Measurements from ENCODE around the gene RHOF.

Gene RHOF

DNA sequence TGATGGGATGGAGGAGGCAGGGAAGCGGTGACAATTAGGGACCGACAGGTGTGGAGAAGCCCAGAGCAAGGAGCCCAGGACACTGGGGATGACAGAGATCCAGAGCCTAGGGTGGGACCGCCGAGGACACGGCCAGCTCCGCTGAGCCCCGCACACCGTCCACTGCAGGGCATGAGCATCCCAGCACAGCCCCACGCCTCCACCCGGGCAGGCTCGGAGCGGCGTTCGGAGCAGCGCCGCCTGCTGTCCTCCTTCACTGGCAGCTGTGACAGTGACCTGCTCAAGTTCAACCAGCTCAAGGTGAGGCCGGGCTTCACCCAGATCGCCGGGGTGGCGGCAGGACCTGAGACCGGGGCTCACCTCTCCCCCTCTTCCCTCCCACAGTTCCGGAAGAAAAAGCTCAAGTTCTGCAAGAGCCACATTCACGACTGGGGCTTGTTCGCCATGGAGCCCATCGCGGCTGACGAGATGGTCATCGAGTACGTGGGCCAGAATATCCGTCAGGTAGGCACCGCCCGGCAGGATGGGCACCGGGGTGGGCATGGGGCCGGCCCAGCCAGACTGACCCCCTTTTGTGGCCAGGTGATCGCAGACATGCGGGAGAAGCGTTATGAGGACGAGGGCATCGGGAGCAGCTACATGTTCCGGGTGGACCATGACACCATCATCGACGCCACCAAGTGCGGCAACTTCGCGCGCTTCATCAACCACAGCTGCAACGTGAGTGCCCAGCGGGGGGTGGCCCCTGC, 34.0 kb upstream of the RHOF start:
- TF ChIP-seq, protein P1, sequence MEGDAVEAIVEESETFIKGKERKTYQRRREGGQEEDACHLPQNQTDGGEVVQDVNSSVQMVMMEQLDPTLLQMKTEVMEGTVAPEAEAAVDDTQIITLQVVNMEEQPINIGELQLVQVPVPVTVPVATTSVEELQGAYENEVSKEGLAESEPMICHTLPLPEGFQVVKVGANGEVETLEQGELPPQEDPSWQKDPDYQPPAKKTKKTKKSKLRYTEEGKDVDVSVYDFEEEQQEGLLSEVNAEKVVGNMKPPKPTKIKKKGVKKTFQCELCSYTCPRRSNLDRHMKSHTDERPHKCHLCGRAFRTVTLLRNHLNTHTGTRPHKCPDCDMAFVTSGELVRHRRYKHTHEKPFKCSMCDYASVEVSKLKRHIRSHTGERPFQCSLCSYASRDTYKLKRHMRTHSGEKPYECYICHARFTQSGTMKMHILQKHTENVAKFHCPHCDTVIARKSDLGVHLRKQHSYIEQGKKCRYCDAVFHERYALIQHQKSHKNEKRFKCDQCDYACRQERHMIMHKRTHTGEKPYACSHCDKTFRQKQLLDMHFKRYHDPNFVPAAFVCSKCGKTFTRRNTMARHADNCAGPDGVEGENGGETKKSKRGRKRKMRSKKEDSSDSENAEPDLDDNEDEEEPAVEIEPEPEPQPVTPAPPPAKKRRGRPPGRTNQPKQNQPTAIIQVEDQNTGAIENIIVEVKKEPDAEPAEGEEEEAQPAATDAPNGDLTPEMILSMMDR (conservative IDR thresholded peaks at IDR 0.05; ENCODE audit: low read depth), result no peak
- DNase-seq (ENCODE audit: low spot score), result no peak
- H3K27ac ChIP-seq, result no peak overlapping the region
- ChIA-PET CTCF (interaction anchor here (0.6 to 1.2 kb wide), 4 partner anchors 15 to 490 kb away, joined by 3 to 6 read pairs (median 4); partner anchors contain the start of gene RHOF), POLR2A (ENCODE audit: low non-redundant PET) (interaction anchor here (0.7 kb wide), 1 partner anchor 1525 kb away, joined by 3 read pairs; the partner anchor contains the start of gene SIRT4)

DNA sequence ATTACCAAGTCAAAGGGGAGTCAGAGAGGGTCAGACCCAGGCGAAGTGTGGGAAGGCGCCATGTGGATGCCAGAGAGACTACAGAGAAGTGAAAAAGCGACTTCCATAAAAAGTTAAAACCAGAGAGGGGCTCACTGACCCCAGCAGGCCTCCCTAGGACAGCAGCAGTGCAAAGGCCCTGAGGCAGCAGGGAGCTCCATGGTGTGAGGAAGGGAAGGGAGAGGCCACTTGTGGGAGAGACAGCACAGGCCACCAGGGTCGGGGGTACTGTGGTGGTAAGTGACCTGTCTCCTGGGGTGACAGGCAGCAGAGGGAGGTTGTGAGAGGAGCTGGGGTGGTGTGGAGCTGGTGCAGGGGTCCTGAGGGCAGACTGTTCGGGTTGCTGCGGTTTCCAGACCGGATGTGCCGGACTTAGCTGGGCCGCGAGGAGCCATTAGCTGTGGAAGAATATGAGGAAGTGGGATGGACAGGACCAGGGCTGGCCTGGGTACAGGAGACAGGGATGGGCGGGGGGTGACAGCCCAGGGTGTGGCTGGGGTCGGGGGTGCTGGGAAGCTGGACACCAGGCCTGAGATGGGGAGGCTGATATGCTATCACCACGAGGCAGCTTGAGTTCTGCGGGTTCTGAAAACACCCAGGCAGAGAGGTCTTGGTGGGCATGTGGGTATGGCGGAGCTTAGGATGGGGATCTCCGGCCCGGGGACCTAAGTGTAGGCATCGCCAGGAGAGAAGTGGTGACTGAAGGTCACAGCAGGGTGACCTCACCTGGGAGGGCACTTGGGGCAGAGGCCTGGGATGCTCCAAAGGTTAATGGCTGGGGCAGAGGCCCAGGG, 33.0 kb upstream of the RHOF start:
- TF ChIP-seq, protein P1 (conservative IDR thresholded peaks at IDR 0.05; ENCODE audit: low read depth), result no peak
- 0 out of 2 replicates have a peak overlapping the region, but pooled peaks have one; percentile 7 for H3K27ac ChIP-seq
- CTCF ChIA-PET, result interaction anchor here (0.6 to 0.9 kb wide), 4 partner anchors 22 to 489 kb away, joined by 3 to 6 read pairs (median 4); partner anchors contain the start of gene RHOF
- no peak for DNase-seq (ENCODE audit: low spot score)
- POLR2A ChIA-PET (ENCODE audit: low non-redundant PET), result no interaction called here

DNA sequence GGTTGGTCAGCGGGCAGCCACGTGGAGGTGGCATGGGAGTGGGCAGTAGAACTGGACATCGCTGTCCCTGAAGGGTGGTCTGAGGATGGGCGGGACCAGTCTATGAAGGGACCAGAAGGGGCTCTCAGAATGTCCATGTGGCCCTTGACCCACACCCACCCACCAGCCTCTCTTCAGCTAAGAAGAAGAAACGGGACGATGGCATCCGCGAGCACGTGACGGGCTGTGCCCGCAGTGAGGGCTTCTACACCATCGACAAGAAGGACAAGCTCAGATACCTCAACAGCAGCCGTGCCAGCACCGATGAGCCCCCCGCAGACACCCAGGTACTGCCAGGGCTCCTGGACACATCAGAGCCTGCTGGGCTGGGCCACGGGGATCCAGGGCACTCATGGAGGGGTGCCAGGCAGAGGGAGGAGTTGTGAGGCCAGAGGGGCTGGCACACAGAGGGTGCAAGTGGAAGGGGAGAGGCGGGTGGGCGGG, 31.6 kb upstream of the RHOF start:
- no peak for DNase-seq (ENCODE audit: low spot score)
- H3K27ac ChIP-seq, result no peak overlapping the region; the same call in 1 of the 2 replicates
- ChIA-PET CTCF (interaction anchor here (2.6 kb wide), 1 partner anchor 13 kb away, joined by 13 read pairs; no protein-coding TSS in a partner anchor), POLR2A (ENCODE audit: low non-redundant PET) (no interaction called here)
- TF ChIP-seq, protein P1 (conservative IDR thresholded peaks at IDR 0.05; ENCODE audit: low read depth), result no peak

DNA sequence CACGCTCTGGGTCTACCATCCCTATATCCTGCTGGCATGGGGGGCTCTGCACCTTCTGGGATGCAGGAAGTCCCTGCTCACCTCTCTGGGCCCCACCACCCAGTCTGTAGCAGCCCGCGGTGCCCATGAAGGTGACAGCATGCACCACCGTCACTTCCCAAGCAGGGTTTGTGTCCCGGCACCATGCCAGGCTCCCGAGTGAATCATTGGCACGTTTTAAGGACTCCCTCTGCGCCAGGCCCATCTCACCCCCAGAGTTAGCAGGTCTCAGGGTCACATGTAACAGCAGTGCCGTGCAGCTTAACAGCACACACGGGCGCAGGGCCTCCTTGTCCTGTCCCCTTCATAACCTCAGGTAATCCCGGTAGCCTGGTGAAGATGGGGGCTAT, 30.2 kb upstream of the RHOF start:
- H3K27ac ChIP-seq, result peak overlapping the region; percentile 35
- DNase-seq (ENCODE audit: low spot score), result no peak
- ChIA-PET CTCF (interaction anchor here (2.6 kb wide), 1 partner anchor 12 kb away, joined by 13 read pairs; no protein-coding TSS in a partner anchor), POLR2A (ENCODE audit: low non-redundant PET) (no interaction called here)
- TF ChIP-seq, protein P1 (conservative IDR thresholded peaks at IDR 0.05; ENCODE audit: low read depth), result no peak

DNA sequence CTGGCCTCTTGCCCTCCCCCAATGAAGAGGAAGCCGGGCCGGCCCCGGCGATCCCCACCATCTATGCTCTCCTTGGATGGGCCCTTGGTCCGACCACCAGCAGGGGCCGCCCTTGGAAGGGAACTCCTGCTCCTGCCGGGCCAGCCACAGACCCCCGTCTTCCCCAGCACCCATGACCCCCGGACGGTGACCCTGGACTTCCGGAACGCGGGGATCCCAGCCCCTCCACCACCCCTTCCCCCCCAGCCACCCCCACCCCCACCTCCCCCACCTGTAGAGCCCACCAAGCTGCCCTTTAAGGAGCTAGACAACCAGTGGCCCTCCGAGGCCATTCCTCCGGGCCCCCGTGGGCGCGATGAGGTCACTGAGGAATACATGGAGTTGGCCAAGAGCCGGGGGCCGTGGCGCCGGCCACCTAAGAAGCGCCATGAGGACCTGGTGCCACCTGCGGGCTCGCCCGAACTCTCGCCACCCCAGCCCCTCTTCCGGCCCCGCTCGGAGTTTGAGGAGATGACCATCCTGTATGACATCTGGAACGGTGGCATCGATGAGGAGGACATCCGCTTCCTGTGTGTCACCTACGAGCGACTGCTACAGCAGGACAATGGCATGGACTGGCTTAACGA, 29.7 kb upstream of the RHOF start:
- TF ChIP-seq, protein P1 (conservative IDR thresholded peaks at IDR 0.05; ENCODE audit: low read depth), result no peak
- CTCF ChIA-PET, result interaction anchor here (2.6 kb wide), 1 partner anchor 12 kb away, joined by 13 read pairs; no protein-coding TSS in a partner anchor
- POLR2A ChIA-PET (ENCODE audit: low non-redundant PET), result no interaction called here
- H3K27ac ChIP-seq, result peak overlapping the region; percentile 35; the same call in 1 of the 2 replicates
- DNase-seq (ENCODE audit: low spot score), result no peak

Data from RWPE1 (cell line).